Transverse colon (tissue), 4 donors: ENCODE results near the gene CCBE1. TPM values are rescaled to one million over a fixed set of nuclear protein-coding genes. Genes with fewer than 3 reads are reported as not detected.

ENCODE experiments used
- DNase-seq: peaks from one replicate; pipeline ENCODE4 v3.0.0-alpha.2; 2019
- H3K27ac ChIP-seq, 4 donors: fragments of 200-600 bp; sonication (generic); 2 replicates each; pipeline ENCODE4 v1.5.1; 2016 to 2018; ENCODE audit warnings: inconsistent platforms in 4 of 4
- H3K27me3 ChIP-seq: fragments of 200-600 bp; sonication (generic); 2 replicates; pipeline ENCODE4 v1.5.1; 2017; ENCODE audit warnings: inconsistent platforms
- H3K36me3 ChIP-seq, 4 donors: fragments of 200-600 bp; sonication (generic); 2 replicates each; pipeline ENCODE4 v1.5.1; 2017 to 2019; ENCODE audit warnings: inconsistent platforms in 4 of 4
- H3K4me1 ChIP-seq, 4 donors: fragments of 200-600 bp; sonication (generic); 2 replicates each; pipeline ENCODE4 v1.5.1; 2017 to 2020; ENCODE audit warnings: inconsistent platforms in 4 of 4
- H3K4me3 ChIP-seq, 4 donors: fragments of 200-600 bp; sonication (generic); 1 replicate in 1 of 4; 2 replicates in 3 of 4; pipeline versions ENCODE4 v1.5.1 to v1.6.1; 2017 to 2019; ENCODE audit warnings: inconsistent platforms in 4 of 4
- H3K9me3 ChIP-seq, 2 donors: fragments of 200-600 bp; sonication (generic); 2 replicates each; pipeline ENCODE4 v1.5.1; 2017 to 2019; ENCODE audit warnings: inconsistent platforms in 2 of 2
- CTCF ChIP-seq, 5 experiments: fragments of 200-600 bp in 3 of 5; fragments of 450-650 bp in 2 of 5; sonication (generic) in 3 of 5; IDR thresholded peaks; 1 replicate in 2 of 5; 2 replicates in 3 of 5; pipeline ENCODE4 v1.5.1; 2016 to 2017; ENCODE audit warnings: antibody characterized with exemption in 5 of 5, inconsistent platforms in 3 of 5, mild to moderate bottlenecking in 2 of 5, moderate library complexity in 1 of 5
- EP300 ChIP-seq: sonication (generic); formaldehyde crosslinking; IDR thresholded peaks from one replicate; pipeline ENCODE4 v1.6.1; 2017; ENCODE audit warnings: antibody characterized with exemption, low read depth
- POLR2A ChIP-seq: fragments of 450-650 bp; IDR thresholded peaks from one replicate; pipeline ENCODE4 v1.6.1; 2016; ENCODE audit warnings: antibody characterized with exemption, mild to moderate bottlenecking, moderate library complexity
- POLR2AphosphoS5 ChIP-seq, 3 donors: sonication (generic); formaldehyde crosslinking; IDR thresholded peaks; one replicate each; pipeline ENCODE4 v1.6.1; 2016; ENCODE audit warnings: antibody characterized with exemption in 3 of 3
- WGBS, 2 donors: methylation state at CpG; one replicate each; pipeline ENCODE4 v1.1.5; 2018; ENCODE audit warnings: low coverage in 1 of 2; 5-methylcytosine and 5-hydroxymethylcytosine counted together
- in situ Hi-C, 4 donors: fragments of 200-750 bp; cut with MboI; loops; one replicate each; pipeline versions ENCODE4 v1.15.0 to v1.15.1; 2017; ENCODE audit warnings: low sequenced_read_pairs in 3 of 4, low pct_ligation_motif_present in 1 of 4, low pct_unique_long_range_greater_than_20kb in 1 of 4
- intact Hi-C: fragments of 100-400 bp; cut with DNase I; formaldehyde crosslinking; loops from one replicate; pipeline ENCODE4 v1.15.1; 2023; ENCODE audit warnings: low total_unique reads
- total RNA-seq, 4 donors: library from RNA; depleted of rRNA; stranded (reverse); fragments of >200 nt; gene quantifications; one replicate each; pipeline ENCODE4 v1.1.0, GENCODE V29; 2016

Gene CCBE1
- total RNA-seq, 4 donors from 2014 or later = 6.1 to 43.0 (median 15.7) TPM

- 67 to 74% methylated on average over 3 to 8 of the region's 8 CpGs for WGBS, 2 donors
- TF ChIP-seq CTCF (IDR thresholded peaks at IDR 0.05) (no peak), POLR2AphosphoS5 (IDR thresholded peaks at IDR 0.05) (no peak), EP300 (no peak), POLR2A (no peak)
- H3K4me1 ChIP-seq = no peaks in the 10 kb centered on the region
- no peaks in the 10 kb centered on the region for H3K27me3 ChIP-seq
- in situ Hi-C loops = loop anchor here in 1 of 4 donors (25.0 kb wide), 1 partner anchor 345 kb away; no protein-coding TSS in a partner anchor
- H3K4me3 ChIP-seq = no peak overlapping the region
- H3K36me3 ChIP-seq = no peaks in the 10 kb centered on the region
- intact Hi-C loops = loop anchor here (10.0 kb wide), 1 partner anchor 227 kb away; the partner anchor contains the start of gene CCBE1
- no peak for DNase-seq
- H3K27ac ChIP-seq = no peak overlapping the region
- H3K9me3 ChIP-seq = no peaks in the 10 kb centered on the region
Observed at GRCh38 chr18:59467497-59467896, 229.7 kb downstream of the CCBE1 start.

- H3K4me3 ChIP-seq = no peak overlapping the region
- intact Hi-C loops (loop anchor here (10.0 kb wide), 1 partner anchor 228 kb away; the partner anchor contains the start of gene CCBE1), in situ Hi-C loops (loop anchor here in 1 of 4 donors (25.0 kb wide), 1 partner anchor 345 kb away; no protein-coding TSS in a partner anchor)
- 94% methylated on average over 3 of the region's 3 CpGs; no CpG with 5 or more reads in 1 of the 2 donors for WGBS, 2 donors
- no peaks in the 10 kb centered on the region for H3K4me1 ChIP-seq
- H3K27me3 ChIP-seq = no peaks in the 10 kb centered on the region
- H3K36me3 ChIP-seq = no peaks in the 10 kb centered on the region
- no peaks in the 10 kb centered on the region for H3K9me3 ChIP-seq
- H3K27ac ChIP-seq = no peak overlapping the region
- TF ChIP-seq POLR2A = no peak
- no peak for TF ChIP-seq EP300
- TF ChIP-seq POLR2AphosphoS5 (IDR thresholded peaks at IDR 0.05) = no peak
- TF ChIP-seq CTCF (IDR thresholded peaks at IDR 0.05) = no peak
- DNase-seq = no peak
Observed at GRCh38 chr18:59466980-59467379, 230.2 kb downstream of the CCBE1 start.

- DNase-seq = no peak
- H3K27ac ChIP-seq = peak overlapping the region in 1 of 4 donors; percentile 17
- no peak overlapping the region for H3K4me3 ChIP-seq
- intact Hi-C loops (loop anchor here (10.0 kb wide), 1 partner anchor 230 kb away; the partner anchor contains the start of gene CCBE1), in situ Hi-C loops (loop anchor here in 2 of 4 donors (5.0 to 25.0 kb wide), 2 partner anchors 348 to 363 kb away; no protein-coding TSS in a partner anchor)
- WGBS, 2 donors = 76 to 80% methylated on average over 4 to 5 of the region's 5 CpGs
- no peaks in the 10 kb centered on the region for H3K4me1 ChIP-seq
- H3K9me3 ChIP-seq = no peaks in the 10 kb centered on the region
- no peaks in the 10 kb centered on the region for H3K27me3 ChIP-seq
- no peak for TF ChIP-seq CTCF (IDR thresholded peaks at IDR 0.05)
- TF ChIP-seq EP300 = no peak
- TF ChIP-seq POLR2A = no peak
- TF ChIP-seq POLR2AphosphoS5 (IDR thresholded peaks at IDR 0.05) = no peak
- no peaks in the 10 kb centered on the region for H3K36me3 ChIP-seq
Observed at GRCh38 chr18:59464486-59464885, 232.7 kb downstream of the CCBE1 start.

- intact Hi-C loops (loop anchor here (10.0 kb wide), 1 partner anchor 234 kb away; the partner anchor contains the start of gene CCBE1), in situ Hi-C loops (loop anchor here in 2 of 4 donors (5.0 to 25.0 kb wide), 2 partner anchors 351 to 366 kb away; no protein-coding TSS in a partner anchor)
- no peak overlapping the region for H3K27ac ChIP-seq
- no peak for TF ChIP-seq EP300
- TF ChIP-seq CTCF (IDR thresholded peaks at IDR 0.05) = no peak
- no peak for TF ChIP-seq POLR2AphosphoS5 (IDR thresholded peaks at IDR 0.05)
- TF ChIP-seq POLR2A = no peak
- H3K4me3 ChIP-seq = no peak overlapping the region
- no peak for DNase-seq
- H3K36me3 ChIP-seq = no peaks in the 10 kb centered on the region
- 44 to 68% methylated on average over 2 to 3 of the region's 3 CpGs for WGBS, 2 donors
- H3K4me1 ChIP-seq = no peaks in the 10 kb centered on the region
- no peaks in the 10 kb centered on the region for H3K9me3 ChIP-seq
- H3K27me3 ChIP-seq = no peaks in the 10 kb centered on the region
Observed at GRCh38 chr18:59461171-59461570, 236.1 kb downstream of the CCBE1 start.
